ENCODE results near the gene PHRF1. TPM values are rescaled to one million over a fixed set of nuclear protein-coding genes. Genes with fewer than 3 reads are reported as not detected.

The PHRF1 gene
- polyA plus RNA-seq, 1 of the 3 experiments (the other 2 are of a cell fraction) = 22.7 TPM

DNA sequence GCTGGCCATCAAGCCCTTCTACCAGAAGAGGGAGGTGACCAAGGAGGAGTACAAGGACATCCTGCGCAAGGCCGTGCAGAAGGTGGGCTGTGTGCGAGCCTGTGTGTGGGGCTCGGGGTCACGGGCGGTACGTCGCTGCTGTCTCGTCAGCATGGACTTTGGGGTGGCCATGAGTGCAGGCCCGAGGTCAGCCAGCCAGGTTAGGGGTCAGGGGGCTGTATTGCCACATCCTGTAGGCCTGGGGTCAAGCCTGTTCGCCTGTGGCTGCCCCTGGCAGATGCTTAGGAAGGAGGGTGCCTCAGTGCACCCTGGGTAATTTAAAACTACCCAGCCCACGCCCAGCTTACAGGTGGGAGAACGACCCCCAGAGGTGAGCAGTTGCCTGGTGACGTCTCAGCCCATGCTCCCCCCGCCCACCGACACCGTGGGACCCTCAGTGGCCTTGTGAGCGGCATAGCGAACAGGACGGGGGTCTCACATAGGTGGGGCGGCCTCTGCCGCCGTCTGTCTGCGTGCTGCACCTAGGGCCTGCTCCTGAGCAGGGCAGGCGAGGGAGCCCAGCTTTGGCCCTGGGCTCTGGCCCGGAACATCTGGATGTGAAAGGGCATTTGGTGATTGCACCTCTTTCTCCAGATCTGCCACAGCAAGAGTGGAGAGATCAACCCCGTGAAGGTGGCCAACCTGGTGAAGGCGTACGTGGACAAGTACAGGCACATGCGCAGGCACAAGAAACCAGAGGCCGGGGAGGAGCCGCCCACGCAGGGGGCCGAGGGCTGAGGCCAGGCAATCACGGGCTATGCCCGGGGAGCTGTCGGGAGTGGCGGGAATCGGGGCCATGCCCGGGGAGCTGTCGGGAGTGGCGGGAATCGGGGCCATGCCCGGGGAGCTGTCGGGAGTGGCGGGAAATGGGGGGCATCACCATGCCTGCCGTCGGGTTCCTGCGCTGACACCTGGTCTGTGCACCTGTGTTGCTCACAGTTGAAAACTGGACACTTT lies 35.0 kb downstream of the PHRF1 start (continued):
- TF ChIP-seq, protein P1, sequence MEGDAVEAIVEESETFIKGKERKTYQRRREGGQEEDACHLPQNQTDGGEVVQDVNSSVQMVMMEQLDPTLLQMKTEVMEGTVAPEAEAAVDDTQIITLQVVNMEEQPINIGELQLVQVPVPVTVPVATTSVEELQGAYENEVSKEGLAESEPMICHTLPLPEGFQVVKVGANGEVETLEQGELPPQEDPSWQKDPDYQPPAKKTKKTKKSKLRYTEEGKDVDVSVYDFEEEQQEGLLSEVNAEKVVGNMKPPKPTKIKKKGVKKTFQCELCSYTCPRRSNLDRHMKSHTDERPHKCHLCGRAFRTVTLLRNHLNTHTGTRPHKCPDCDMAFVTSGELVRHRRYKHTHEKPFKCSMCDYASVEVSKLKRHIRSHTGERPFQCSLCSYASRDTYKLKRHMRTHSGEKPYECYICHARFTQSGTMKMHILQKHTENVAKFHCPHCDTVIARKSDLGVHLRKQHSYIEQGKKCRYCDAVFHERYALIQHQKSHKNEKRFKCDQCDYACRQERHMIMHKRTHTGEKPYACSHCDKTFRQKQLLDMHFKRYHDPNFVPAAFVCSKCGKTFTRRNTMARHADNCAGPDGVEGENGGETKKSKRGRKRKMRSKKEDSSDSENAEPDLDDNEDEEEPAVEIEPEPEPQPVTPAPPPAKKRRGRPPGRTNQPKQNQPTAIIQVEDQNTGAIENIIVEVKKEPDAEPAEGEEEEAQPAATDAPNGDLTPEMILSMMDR (IDR thresholded peaks at IDR 0.05) = no peak
- TF ChIP-seq MEF2A (IDR thresholded peaks at IDR 0.05; ENCODE audit: borderline replicate concordance, low read depth) (no peak), SIN3A (IDR thresholded peaks at IDR 0.05; ENCODE audit: borderline replicate concordance, low read depth, low read length) (no peak), EZH2phosphoT487 (IDR thresholded peaks at IDR 0.05; ENCODE audit: borderline replicate concordance, low read depth) (no peak)

DNA sequence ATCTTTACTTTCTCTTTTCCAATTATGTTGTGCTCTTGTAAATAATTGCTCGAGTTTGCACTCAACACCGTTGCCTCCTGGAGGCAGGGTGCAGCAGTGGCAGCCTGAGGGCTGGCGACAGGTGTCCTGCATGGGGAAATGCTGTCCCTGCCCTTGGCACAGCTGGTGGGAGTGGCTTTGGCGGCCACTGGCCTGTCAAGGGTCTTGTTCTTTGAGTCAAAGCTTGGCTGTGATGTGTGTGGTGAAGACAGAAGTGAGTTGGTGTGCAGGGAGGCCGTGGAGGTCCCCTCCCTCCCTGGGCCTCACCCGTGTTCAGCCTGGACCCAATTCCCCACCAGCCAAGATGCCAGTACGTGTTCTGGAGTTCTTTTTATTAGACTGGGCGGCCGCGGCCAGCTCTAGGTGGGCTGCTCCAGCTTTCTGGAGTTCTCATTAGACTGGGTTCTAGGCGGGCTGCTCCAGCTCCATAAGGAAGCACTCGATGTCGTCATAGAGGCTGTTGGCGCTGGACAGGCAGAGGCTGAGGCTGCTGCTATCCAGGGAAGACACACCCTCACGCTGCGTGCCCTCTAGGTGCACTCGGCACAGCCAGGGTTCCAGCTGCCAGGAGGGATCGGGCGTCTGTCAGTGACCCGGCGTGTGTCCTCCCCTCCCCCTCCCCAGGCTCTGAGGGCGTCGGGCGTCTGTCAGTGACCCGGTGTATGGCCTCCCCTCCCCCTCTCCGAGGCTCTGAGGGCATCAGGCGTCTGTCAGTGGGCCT lies 36.1 kb downstream of the PHRF1 start:
- Histone ChIP-seq H2AFZ (ENCODE audit: low read depth) (no peak overlapping the region), H3K4me1 (ENCODE audit: control insufficient read depth in 1 of 2, insufficient read depth in 2 of 2, low read depth in 1 of 2, low read length in 1 of 2) (peaks cover 0 to 14% of the 10 kb centered on the region in 2 experiments; a peak in 1 of 4 replicates), H3K9me3 (no peaks in the 10 kb centered on the region), H3K27me3 (ENCODE audit: insufficient read depth) (no peaks in the 10 kb centered on the region), H3K27ac (ENCODE audit: low read depth in 2 of 2, low read length in 1 of 2) (no peak overlapping the region), H3K9me2 (no peaks in the 10 kb centered on the region), H3K79me2 (ENCODE audit: insufficient read depth) (peaks cover 8% of the 10 kb centered on the region; the same call in 1 of the 2 replicates), H3K4me2 (no peak overlapping the region), H4K20me1 (ENCODE audit: insufficient read depth) (peaks cover 31% of the 10 kb centered on the region), H3F3A (replicated peaks; ENCODE audit: insufficient read depth) (peaks cover 6% of the 10 kb centered on the region), H3K4me3 (ENCODE audit: low read depth in 2 of 2, low read length in 1 of 2) (no peak overlapping the region), H3K9ac (no peak overlapping the region), H3K36me3 (replicated peaks in 1 of 2; ENCODE audit: control insufficient read depth in 1 of 2, insufficient read depth in 2 of 2, low read length in 1 of 2) (peaks cover 21 to 58% of the 10 kb centered on the region in 2 experiments)
- POLR2A ChIA-PET = no interaction called here
- 80% methylated on average over 8 of the region's 27 CpGs for WGBS (ENCODE audit: low lambda C conversion rate)
- CTCF ChIA-PET = interaction anchor here (0.8 to 1.9 kb wide), 2 partner anchors 14 to 94 kb away, joined by 3 to 5 read pairs; no protein-coding TSS in a partner anchor
- no peak for TF ChIP-seq IRF3 (IDR thresholded peaks at IDR 0.05; ENCODE audit: low read depth, low read length)
- TF ChIP-seq, protein P1 (IDR thresholded peaks at IDR 0.05) = peak; percentile 35
- TF ChIP-seq PBX3 (IDR thresholded peaks at IDR 0.05) = no peak
- no peak for TF ChIP-seq ZBTB33 (IDR thresholded peaks at IDR 0.05; ENCODE audit: borderline replicate concordance, low read depth)
- TF ChIP-seq REST (IDR thresholded peaks at IDR 0.05; ENCODE audit: low read depth, low read length) = no peak
- TF ChIP-seq SMC3 (IDR thresholded peaks at IDR 0.05; ENCODE audit: low read depth, low read length) = no peak
- TF ChIP-seq JUND (IDR thresholded peaks at IDR 0.05) = no peak
- TF ChIP-seq EZH2phosphoT487 (IDR thresholded peaks at IDR 0.05; ENCODE audit: borderline replicate concordance, low read depth) = no peak
- no peak for DNase-seq
